GM18499 (cell line): ENCODE measurements around the gene HELLS.
"Not testable (repeated sequence)": the region's sequence is repeated elsewhere in the genome, so short reads cannot be mapped to it uniquely, and the experiment has no call there.

Experiments
- ATAC-seq: cut with Tn5 transposase; IDR thresholded peaks from one replicate; pipeline ENCODE4 v1.9.1; 2021; ENCODE audit warnings: moderate number of reproducible peaks; ENCODE audit not compliant: insufficient read depth, unreplicated experiment

HELLS gene

DNA sequence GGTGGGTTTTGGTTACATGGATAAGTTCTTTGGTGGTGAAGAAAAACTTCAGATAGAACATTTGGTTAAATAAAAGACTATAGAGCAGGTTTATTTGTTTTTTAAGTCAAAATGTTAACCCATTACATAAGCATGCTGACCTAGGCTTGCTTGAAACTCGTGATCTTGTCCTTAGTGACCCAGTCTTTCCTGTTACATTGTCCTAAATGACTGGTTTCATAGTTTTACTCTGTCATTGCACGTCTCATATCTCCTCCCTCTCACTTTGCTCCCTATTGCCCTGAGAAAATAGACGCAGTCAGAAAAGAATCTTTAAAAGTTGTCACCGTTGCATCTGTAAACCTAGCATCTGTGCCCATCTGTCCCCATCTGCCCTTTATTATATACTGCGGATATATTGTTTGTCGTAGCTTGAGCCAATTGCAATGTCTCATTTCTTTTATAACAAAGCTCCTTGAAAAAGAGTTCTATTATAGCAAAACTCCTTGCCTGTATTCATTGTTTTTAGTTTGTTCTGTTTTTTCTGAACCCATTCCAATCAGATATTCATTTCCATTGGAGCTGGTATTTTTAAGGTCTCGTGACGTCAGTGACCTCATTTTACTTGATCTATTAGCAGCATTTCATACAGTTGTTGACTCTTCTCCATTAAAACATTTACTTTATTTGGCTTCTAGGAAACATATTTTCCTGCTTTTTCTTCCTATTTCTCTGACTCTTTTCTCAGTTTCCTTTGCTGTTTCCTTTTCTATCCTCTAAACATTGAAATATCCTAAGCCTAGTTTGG is 57.3 kb downstream of the HELLS start:
- no peak for ATAC-seq

DNA sequence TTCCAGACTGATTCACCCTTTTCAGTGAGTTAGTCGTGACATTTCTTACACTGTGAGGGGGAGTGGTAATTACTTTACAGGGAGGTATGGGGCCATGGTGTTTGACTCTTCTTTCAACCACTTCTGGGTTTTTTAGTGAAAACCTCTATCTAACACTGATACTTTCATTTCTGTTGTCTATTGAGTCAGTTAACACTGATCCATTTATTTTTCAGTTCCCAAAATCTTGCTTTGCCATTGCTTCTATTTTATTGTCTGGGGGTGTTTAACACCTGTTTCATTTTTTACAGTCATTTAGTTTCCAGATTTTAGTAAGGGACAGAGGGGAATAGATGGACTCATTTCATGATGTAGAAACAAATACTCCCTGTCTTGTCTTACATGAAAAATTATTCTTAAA is 61.5 kb downstream of the HELLS start:
- peak; percentile 63 for ATAC-seq

GRCh38 chr10:94608559-94608958 is 63.0 kb downstream of the HELLS start:
- ATAC-seq: no peak

DNA sequence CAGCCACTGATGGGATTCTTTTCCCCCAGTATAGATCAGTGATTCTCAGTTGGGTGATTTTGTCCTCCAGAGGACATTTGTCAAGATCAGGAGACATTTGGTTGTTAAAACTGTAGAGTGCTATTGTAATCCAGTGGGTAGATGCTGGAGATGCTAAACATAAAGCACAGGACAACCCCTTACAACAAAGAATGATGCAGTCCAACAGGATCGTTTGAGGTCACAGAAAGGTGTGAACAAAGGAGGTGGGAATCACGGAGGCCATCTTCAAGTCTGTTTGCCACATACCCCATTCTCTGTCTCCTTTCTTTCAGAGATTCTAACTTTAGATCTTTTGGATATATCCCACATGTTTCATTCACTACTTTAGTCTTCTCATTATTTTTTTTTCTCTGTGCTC is 69.0 kb downstream of the HELLS start:
- ATAC-seq: no peak

- no peak for ATAC-seq
Measured at GRCh38 chr10:94617389-94617944, 71.9 kb downstream of the HELLS start.

GRCh38 chr10:94622666-94623205 is 77.1 kb downstream of the HELLS start:
- ATAC-seq: no peak

- no peak for ATAC-seq
Measured at GRCh38 chr10:94623572-94623971, 78.0 kb downstream of the HELLS start.

GRCh38 chr10:94626476-94626875 is 80.9 kb downstream of the HELLS start:
- ATAC-seq: no peak

DNA sequence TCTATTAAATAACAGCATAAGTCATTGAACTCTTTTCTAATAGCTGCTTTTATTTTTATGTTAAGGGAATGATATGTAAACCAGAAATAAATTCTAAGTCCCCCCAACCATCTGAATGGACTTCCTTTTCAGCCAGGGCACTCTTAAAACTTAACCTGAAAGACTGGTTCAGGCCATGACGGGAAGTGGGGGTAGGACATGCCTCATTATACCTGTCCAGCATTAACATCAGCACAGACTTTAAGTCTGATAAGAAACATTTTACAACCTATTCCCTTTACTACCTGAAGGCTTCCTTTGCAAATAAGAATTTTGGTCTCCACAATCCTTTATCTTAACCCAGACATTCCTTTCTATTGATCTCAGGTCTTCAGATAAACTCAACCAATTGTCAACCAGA is 81.9 kb downstream of the HELLS start:
- ATAC-seq: no peak

DNA sequence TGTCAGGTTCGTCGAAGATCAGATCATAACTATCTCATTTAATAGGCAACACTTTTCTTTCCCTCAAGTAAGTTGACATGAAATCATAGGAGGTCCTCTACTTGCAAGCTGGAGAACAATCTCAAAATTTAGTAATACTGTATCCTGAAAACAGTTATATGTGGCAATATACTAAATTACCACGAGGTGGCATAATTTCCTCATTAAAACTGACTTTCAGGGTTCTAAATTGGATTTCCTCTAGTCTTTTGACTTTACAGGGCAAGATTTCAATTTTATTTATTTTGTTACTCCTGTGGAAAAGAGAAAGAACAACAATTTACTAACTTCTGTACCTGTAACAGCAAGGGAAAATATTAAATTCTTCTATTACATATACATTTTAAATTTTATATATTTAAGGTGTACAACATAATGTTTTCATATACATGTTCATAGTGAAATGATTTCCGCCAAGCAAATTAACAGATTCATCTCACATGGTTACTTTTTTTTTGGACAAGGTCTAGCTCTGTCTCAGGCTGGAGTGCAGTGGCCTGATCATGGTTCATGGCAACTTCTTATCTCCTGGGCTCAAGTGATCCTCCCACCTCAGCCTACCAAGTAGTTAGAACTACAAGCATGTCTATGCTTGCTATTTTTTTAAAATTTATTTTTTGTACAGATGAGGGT is 84.6 kb downstream of the HELLS start:
- ATAC-seq: no peak

GRCh38 chr10:94631077-94631875 is 85.7 kb downstream of the HELLS start:
- no peak for ATAC-seq

- no peak for ATAC-seq
Measured at GRCh38 chr10:94632954-94633353, 87.4 kb downstream of the HELLS start.

- not testable (repeated sequence) for ATAC-seq
Measured at GRCh38 chr10:94638097-94638496, 92.5 kb downstream of the HELLS start.

- no peak for ATAC-seq
Measured at GRCh38 chr10:94639902-94640301, 94.3 kb downstream of the HELLS start.

DNA sequence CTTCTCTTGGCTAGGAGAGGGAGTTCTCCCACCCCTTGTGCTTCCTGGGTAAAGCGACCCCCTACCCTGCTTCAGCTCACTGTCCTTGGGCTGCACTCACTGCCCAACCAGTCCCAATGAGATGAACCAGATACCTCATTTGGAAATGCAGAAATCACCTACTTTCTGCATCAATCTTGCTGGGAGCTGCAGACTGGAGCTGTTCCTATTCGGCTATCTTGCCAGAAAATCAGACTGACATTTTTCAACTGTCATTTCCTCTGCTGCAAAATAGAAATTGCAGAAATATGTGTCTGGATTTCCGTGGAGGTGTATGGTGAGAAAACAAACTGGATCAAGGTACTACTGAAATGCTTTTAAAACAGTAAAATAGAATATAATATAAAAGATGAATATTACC is 95.0 kb downstream of the HELLS start:
- no peak for ATAC-seq

- no peak for ATAC-seq
Measured at GRCh38 chr10:94641480-94641879, 95.9 kb downstream of the HELLS start.

DNA sequence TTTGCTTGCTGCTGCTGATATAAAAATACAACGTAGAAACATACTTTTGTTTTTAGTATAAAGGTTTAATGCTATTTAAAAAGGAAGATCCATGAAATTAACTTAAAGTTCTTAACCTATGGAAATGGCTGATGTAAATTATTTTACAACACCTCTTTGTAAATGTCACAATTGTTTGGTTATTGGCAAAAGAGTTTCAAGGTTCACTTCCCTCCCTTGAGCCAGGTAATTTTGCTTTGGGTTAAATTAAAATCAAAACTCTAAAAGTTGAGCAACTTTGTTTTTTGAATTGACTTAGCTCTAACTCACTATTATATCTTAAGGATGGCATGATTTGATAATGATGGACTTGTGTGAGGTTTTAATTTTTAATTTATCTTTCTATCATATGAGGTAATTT is 98.8 kb downstream of the HELLS start:
- ATAC-seq: no peak

- no peak for ATAC-seq
Measured at GRCh38 chr10:94645285-94645684, 99.7 kb downstream of the HELLS start.
